RPMI8226 (cell line): ENCODE data around the gene PTPRN2.

Experiments
- DNase-seq: peaks from one replicate; pipeline ENCODE4 v3.0.0-alpha.2; 2015

The PTPRN2 gene

GRCh38 chr7:157660971-157661610 lies 926.5 kb downstream of the PTPRN2 start:
- no peak for DNase-seq

GRCh38 chr7:157658851-157659412 lies 928.7 kb downstream of the PTPRN2 start:
- DNase-seq, result no peak

- no peak for DNase-seq
Observed at GRCh38 chr7:157657741-157658740, 929.6 kb downstream of the PTPRN2 start.

DNA sequence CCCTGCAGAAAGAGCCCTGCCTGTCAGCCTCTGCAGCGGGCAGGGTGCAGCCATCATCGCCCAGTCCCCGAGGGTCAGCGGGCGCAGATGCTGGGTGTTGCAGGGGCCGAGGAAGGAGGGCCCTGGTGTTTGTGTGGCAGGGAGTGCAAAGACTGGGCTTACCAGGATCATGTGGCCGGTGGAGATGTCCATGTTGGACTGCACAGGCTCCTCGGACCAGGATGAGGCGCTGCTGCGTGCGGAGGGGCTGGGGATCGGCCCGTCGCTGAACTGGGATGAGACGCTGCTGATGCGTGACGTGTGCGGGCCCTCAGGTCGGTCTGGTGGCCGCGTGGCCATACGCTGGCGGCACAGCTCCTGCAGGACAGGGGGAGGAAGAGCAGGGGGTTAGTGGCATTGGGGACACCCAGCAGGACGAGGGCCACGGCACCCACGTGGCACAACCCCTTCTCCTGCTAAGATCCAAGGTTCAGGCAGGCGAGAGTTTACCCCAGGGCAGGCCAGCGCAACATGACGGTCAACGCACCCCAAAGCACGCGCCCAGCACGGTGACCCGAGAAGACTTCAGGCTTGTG lies 931.3 kb downstream of the PTPRN2 start:
- DNase-seq, result no peak

DNA sequence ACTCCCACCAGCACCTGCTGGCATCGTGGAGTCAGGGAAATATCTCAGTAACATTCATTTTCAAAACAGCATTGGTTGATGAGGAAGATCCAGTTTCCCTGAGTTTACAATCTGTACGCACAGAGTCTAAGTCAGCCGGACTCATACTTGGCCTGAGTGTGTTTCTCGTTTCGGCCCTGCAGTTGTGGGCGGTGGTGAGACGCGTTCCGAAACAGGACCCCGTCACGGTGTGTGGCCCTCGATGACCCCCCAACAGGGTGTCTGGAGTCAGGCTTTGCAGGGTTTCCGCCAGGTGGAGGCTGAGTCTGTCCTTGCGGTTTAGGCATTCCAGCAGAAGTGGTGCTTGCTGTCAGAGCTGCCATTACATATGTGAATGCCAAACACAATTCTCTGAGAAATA lies 933.3 kb downstream of the PTPRN2 start:
- DNase-seq, result no peak

DNA sequence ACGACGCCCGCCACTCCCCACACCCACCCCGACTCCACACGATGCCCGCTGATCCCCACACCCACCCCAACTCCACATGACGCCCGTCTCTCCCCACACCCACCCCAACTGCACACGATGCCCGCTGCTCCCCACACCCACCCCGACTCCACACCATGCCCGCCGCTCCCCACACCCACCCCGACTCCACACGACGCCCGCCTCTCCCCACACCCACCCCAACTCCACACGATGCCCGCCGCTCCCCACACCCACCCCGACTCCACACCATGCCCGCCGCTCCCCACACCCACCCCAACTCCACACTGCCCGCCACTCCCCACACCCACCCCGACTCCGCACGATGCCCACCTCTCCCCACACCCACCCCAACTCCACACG lies 933.8 kb downstream of the PTPRN2 start:
- no peak for DNase-seq

DNA sequence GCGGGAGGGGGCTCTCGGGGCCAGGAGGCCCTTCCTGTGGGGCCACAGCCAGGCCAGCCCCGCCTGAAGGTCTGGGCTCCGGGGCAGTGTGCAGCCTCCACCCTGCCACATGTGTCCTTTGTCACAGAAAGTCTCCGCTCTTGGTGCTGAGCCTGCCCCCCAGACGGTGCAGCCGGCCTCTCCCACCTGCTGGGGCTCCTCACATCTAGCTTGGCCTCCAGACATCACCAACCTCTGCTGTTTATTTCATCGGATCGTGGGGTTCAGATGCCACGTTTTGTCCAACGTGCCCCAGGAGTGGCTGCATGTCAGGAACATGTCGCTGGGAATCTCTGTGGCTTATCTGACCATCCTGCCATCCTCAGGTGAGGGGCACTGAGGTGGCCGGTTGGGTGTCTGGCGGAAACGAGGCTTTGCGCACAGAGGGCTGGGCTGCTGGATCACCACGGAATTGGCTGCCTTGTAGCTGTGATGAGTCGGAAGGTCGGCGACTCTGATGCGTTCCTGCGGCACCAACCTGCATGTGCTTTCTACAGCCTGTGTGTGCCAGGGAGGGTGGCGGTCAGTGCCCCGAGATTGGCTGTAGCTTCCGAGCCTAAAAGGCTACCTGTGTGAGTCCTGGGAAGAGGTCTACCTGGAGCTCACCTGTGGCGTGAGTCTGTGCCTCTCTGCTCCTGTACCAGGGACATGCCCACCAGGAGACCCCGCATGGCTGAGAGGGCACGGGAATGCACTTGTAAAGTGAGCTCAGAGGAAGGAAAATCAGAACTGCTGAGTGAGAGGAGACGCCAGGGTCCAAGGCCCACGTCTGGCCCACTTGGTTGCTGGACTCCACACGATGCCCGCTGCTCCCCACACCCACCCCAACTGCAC lies 934.4 kb downstream of the PTPRN2 start:
- DNase-seq, result no peak

DNA sequence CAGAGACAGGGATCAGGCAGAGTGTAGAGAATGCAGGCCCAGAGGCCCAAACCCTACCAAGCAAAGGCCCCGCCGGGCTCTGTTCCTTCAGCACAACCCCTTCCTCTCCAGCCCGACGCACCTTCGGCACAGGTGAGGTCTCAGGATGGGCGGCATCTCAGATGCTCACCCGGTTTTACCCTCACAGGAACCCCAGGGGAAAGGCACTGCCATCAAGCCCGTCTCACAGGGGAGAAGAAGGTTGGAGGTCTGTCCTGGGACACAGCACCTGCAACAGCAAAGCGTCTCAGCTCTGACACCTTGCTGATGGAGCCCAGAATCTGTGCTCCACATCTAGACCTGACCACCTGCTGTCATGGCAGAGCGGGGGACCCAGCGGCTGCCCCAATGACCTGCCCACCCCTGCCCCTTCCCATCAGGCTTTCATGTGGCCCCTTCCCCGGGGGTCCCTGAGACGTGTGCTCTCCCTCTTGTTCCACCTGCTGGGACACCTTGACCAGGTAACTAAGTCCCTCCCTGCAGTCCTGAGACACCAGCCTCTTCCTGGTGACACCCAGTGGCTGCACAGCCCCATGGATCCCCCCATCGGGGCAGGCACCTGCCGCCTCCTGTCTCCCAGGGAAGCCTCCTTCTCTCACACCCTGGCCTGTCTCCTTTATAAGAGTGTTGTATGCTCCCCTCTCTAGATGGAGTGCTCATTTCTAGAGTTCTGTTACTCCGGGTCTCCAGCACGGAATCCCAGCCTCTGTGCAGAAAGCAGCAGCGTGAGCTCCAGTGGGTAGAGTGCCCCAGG lies 935.3 kb downstream of the PTPRN2 start:
- DNase-seq, result no peak

GRCh38 chr7:157651366-157652160 lies 936.1 kb downstream of the PTPRN2 start:
- DNase-seq, result no peak

GRCh38 chr7:157650801-157651200 lies 936.8 kb downstream of the PTPRN2 start:
- no peak for DNase-seq

DNA sequence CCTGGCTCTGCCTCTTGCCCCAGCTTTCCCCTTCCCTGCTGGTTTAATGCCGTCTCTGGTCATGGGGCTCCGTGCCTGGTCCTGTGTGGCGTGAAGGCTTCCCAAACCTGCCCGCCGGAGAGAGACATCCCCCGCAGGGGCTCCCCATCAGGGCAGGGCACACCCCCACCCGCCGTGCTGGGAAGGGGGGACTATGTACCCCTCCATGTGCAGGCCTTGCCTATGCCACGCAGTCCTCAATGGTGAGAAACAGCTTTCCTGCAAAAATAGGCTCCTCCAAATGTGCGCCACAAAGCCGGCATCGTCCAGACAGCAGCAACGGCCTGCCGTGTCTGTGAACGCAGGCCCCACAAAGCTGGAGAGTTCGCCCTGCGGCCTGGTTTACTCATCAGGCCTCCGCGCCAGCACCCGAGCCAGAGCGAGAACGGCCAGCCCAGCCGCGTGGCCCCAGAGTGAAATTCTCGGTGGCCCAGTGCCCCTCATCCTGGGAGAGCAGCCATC lies 937.4 kb downstream of the PTPRN2 start:
- no peak for DNase-seq

- no peak for DNase-seq
Observed at GRCh38 chr7:157646551-157646950, 941.1 kb downstream of the PTPRN2 start.

DNA sequence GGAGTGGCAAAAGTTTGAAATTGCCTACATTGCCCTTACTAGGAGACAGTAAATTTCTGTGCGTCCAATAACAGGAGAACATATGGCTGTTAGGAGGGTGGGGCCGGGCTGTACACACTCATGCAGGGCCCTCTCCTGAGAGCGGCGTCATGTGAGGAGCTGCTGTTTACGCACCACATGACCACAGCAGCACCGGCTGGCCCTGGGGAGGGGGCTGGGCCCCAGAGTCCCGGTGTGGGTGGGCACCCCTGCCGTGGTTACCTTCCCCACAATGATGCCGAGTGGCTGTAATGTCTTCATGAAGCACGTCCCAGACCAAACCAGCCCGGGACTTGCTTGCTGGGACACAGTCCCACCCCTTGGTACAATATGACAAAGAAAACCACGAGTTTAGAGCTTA lies 942.1 kb downstream of the PTPRN2 start:
- no peak for DNase-seq

DNA sequence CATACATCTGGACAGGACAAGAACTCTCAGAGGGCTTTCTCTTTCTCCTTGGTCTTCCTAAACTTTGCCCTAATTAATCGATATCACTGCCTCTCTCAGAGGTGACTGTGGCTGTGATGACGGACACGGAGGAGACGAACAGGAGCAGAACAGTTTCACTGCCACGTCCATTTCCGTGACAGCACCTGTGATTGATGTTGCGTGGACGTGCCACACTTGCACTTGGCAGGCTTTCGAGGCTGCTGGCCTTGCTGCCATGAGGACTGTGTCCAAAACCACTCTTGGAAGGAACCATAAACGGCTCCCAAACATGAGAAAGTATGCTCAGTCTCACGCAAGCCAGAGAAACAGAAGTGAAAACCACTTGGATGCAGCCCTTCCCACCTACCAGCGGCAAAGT lies 942.7 kb downstream of the PTPRN2 start:
- no peak for DNase-seq

DNA sequence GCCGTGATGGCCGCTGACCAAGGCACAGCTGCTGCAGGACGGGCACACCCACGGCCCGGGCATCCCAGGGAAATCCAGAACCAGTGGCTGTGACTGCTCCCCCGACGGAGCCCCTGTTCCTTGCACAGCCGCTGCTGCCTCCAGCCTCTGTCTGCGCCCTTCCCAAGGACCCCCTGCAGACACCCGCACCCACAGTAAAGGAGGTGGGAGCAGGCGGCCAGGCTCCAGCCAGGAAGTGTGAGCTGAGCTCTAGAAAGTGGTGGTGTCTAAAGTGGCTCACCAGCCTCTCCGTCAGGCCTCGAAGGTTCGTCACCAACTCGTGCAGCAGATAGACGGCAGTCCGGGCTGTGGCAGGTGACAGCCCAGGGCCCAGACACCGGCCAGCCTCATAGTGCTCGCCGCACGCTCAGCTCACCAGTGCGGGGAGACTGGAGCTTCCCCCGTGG lies 944.1 kb downstream of the PTPRN2 start:
- no peak for DNase-seq

DNA sequence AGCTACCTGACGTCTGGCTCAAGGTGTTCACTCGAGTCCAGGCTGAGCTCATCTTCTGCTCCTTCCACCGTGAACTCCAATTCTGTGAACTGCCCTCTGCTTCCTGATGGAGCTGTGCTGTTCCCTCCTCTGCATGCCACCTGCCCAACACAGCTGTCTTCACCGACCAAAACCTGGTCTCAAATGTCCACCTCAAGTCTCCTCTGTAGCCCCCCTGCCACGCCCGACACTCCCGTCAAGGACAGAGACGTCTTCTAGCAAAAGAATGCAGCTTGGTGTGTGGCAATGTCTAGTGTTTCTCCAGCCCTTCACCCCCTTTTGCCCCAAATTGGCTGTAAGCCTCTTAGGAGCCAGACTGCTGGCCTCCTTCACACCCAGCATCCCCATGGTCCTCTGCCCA lies 945.8 kb downstream of the PTPRN2 start:
- no peak for DNase-seq

DNA sequence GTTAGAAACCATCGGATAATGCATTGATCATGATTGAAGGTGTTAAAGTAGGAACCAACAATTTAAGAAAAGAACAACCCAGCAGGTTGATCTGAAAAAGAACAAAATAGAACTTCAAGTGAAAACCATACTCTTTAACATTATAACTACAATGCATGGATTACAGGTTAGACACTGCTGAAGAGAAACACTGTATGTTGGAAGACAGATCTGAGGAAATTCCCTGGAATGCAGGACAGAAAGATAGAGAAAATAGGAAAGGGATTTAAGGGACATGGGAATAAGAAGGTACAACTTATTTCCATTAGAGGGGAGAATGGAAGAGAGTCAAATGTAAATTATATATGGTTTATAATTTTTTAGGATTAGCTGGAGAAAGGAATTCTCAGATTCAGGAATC lies 947.5 kb downstream of the PTPRN2 start:
- no peak for DNase-seq

GRCh38 chr7:157638563-157638962 lies 949.1 kb downstream of the PTPRN2 start:
- DNase-seq, result no peak

- DNase-seq, result no peak
Observed at GRCh38 chr7:157637216-157637949, 950.2 kb downstream of the PTPRN2 start.

- DNase-seq, result no peak
Observed at GRCh38 chr7:157635669-157636068, 952.0 kb downstream of the PTPRN2 start.
